ENCODE data around the gene XRRA1. TPM values are rescaled to one million over a fixed set of nuclear protein-coding genes. Genes with fewer than 3 reads are reported as not detected.

The XRRA1 gene
- total and polyA plus RNA-seq, 12 donors, result 3.1 to 50.2 (median 12.2) TPM

DNA sequence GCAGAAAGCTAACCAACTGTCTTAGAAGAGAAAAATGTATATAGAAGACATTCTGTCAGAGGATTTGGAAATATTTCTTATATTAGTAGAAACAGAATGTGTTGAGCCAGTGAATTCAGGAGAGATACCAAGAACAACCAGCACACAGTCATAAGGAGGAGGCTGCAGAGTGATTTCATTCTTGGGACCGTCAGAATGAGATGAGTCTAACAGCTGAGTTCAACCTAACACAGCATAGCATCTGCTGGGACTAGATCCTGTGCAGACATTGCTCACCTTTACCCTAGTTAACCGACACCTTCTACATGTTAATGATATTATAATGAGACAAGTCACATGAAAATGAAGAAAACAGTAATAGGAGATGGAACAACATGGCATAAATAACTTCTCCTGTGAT, 85.5 kb downstream of the XRRA1 start:
- Histone ChIP-seq H3K4me1 (replicated peaks in 1 of 2) (no peaks in the 10 kb centered on the region), H3K36me3 (replicated peaks in 1 of 2) (peaks cover 0 to 4% of the 10 kb centered on the region in 2 donors), H3K9me3 (replicated peaks in 1 of 3) (peaks cover 0 to 22% (median 0%) of the 10 kb centered on the region in 3 donors), H3K27me3 (no peaks in the 10 kb centered on the region), H3K4me3 (no peak overlapping the region), H3K27ac (no peak overlapping the region)
- no peak for TF ChIP-seq POLR2A (IDR thresholded peaks at IDR 0.05)
- TF ChIP-seq, protein P1, sequence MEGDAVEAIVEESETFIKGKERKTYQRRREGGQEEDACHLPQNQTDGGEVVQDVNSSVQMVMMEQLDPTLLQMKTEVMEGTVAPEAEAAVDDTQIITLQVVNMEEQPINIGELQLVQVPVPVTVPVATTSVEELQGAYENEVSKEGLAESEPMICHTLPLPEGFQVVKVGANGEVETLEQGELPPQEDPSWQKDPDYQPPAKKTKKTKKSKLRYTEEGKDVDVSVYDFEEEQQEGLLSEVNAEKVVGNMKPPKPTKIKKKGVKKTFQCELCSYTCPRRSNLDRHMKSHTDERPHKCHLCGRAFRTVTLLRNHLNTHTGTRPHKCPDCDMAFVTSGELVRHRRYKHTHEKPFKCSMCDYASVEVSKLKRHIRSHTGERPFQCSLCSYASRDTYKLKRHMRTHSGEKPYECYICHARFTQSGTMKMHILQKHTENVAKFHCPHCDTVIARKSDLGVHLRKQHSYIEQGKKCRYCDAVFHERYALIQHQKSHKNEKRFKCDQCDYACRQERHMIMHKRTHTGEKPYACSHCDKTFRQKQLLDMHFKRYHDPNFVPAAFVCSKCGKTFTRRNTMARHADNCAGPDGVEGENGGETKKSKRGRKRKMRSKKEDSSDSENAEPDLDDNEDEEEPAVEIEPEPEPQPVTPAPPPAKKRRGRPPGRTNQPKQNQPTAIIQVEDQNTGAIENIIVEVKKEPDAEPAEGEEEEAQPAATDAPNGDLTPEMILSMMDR (IDR thresholded peaks at IDR 0.05), result no peak
- 87 to 97% (median 96%) methylated on average over 2 of the region's 2 CpGs for WGBS, 4 donors
- DNase-seq, result no peak
- intact Hi-C loops (cut with DNase I), result no loop called here

DNA sequence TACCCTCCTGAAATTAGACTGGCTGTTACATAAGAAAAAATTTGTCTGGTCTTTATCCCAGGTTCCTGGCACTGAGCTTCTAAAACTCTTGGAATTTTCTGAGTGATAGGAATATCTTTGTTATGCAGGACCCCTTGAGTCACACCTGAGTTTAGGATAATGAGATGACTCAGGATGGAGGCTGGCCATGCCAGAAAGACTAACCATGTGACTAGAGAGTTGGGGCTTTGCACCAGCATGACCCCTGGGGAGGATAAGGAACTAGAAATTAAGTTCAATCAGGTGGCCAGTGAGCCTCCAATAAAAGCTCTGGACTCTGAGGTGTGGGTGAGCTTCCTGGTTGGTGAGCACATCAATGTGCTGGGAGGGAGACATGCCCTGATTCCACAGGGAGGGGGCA, 88.1 kb downstream of the XRRA1 start:
- no peaks in the 10 kb centered on the region for H3K4me1 ChIP-seq (replicated peaks in 1 of 2)
- H3K27me3 ChIP-seq, result no peaks in the 10 kb centered on the region
- TF ChIP-seq POLR2A (IDR thresholded peaks at IDR 0.05), result no peak
- TF ChIP-seq, protein P1 (IDR thresholded peaks at IDR 0.05), result no peak
- H3K4me3 ChIP-seq, result no peak overlapping the region
- H3K27ac ChIP-seq, result no peak overlapping the region
- H3K36me3 ChIP-seq (replicated peaks in 1 of 2), result peaks cover 0 to 4% of the 10 kb centered on the region in 2 donors
- H3K9me3 ChIP-seq (replicated peaks in 1 of 3), result no peaks in the 10 kb centered on the region
- DNase-seq, result no peak
- intact Hi-C loops (cut with DNase I), result no loop called here

DNA sequence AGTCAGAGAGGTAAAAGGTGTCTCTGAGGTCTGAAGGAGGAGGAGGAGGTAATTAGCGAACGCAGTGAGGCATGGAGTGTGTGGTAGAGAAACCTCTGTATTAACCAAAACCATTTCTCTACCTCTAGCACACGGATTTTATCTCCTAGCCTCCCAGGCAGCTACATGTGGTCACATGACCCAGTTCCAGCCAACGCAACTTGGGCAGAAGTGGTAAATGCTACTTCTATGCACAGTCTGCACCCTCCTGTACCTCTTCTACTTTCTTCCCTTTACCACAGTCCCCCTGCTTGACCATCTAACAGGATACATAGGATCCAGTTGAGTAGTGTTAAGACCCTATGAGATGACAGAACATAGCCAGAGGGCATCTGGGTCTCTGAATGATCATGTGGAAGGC, 95.7 kb downstream of the XRRA1 start:
- no peak overlapping the region for H3K4me3 ChIP-seq
- no peak overlapping the region for H3K27ac ChIP-seq
- no peaks in the 10 kb centered on the region for H3K4me1 ChIP-seq (replicated peaks in 1 of 2)
- TF ChIP-seq, protein P1 (IDR thresholded peaks at IDR 0.05), result no peak
- TF ChIP-seq POLR2A (IDR thresholded peaks at IDR 0.05), result no peak
- H3K36me3 ChIP-seq (replicated peaks in 1 of 2), result peaks cover 0 to 9% of the 10 kb centered on the region in 2 donors
- intact Hi-C loops (cut with DNase I), result no loop called here
- no peak for DNase-seq
- no peaks in the 10 kb centered on the region for H3K27me3 ChIP-seq
- no peaks in the 10 kb centered on the region for H3K9me3 ChIP-seq (replicated peaks in 1 of 3)
- 86 to 97% (median 96%) methylated on average over 4 of the region's 4 CpGs for WGBS, 4 donors

DNA sequence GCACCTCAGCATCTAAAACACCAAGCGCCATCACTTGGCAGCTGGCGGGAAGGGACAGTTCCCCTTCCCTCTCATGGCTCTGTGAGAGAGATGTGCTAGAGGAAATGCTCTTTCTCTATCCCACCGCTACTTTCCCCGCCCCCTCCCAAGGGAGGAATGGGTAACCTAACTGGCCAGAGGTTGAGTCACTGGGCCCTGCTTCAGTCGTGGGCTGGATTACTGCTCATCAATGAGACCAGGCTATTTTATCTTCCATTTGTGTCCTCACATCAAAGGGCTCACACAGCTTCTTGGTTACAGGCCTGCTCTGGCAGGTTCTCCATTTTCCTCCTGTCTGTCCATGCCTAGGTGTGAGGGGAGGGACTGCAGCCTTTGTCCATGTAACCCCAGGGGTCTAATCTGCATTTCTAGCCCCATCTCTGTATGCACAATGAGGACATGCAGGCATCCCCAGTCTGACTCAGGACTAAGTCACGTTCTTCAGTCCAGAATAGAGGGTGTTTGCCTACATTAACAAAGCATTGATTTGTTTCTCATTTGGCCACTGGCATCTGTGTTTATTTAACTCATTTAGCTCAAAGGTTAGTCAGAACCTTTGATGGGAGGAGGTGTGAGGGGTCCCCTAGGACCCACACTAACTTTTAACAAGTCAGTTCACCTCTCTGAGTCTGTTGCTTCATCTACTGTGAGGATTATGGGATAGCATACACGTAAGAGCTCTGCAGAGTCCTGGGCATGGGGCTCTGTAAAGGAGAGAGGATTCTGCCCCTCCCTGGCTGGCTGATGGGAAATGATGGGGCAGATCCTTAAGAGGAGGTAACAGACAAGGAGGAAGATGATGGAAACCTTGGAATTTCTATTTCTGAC, 99.1 kb downstream of the XRRA1 start:
- TF ChIP-seq, protein P1 (IDR thresholded peaks at IDR 0.05), result no peak
- TF ChIP-seq POLR2A (IDR thresholded peaks at IDR 0.05), result no peak
- 72 to 85% (median 79%) methylated on average over 7 of the region's 7 CpGs for WGBS, 4 donors
- Histone ChIP-seq H3K4me3 (no peak overlapping the region), H3K27me3 (no peaks in the 10 kb centered on the region), H3K36me3 (replicated peaks in 1 of 2) (peaks cover 0 to 16% of the 10 kb centered on the region in 2 donors), H3K27ac (no peak overlapping the region), H3K9me3 (replicated peaks in 1 of 3) (no peaks in the 10 kb centered on the region), H3K4me1 (replicated peaks in 1 of 2) (no peaks in the 10 kb centered on the region)
- intact Hi-C loops (cut with DNase I), result no loop called here
- DNase-seq, result no peak
